Measurements from ENCODE around the gene CARD14.

The CARD14 gene

DNA sequence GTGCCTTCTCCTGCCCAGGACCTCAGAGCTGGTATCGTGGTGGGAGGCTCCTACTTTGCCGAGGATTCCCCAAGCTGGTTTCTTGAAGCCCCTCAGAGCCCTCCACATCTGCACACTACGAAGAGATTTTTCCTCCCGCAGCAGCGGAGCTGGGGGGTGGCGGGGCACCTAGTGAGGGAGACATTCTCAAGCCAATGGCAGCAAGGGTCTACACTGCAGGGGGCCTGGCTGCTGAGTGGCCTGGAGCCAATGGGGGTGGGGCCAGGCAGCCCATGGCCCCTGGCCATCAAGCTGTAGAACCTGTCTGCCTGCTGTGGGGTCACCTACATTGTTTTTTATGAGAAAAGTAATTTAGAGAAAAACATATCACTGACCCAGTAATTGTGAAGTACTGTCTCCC, 55.4 kb downstream of the CARD14 start:
- TF ChIP-seq POLR2A (IDR thresholded peaks at IDR 0.05; ENCODE audit: extremely low read depth, insufficient read length) (no peak), MAX (IDR thresholded peaks at IDR 0.05; ENCODE audit: low read depth, low read length) (no peak), MYC (IDR thresholded peaks at IDR 0.05; ENCODE audit: low read depth, low read length) (no peak), CTCF (IDR thresholded peaks at IDR 0.05; ENCODE audit: low read depth, low read length) (no peak)
- no peak overlapping the region for H3K4me3 ChIP-seq (ENCODE audit: low read depth, low read length)
- no peak for DNase-seq (ENCODE audit: low read depth)

DNA sequence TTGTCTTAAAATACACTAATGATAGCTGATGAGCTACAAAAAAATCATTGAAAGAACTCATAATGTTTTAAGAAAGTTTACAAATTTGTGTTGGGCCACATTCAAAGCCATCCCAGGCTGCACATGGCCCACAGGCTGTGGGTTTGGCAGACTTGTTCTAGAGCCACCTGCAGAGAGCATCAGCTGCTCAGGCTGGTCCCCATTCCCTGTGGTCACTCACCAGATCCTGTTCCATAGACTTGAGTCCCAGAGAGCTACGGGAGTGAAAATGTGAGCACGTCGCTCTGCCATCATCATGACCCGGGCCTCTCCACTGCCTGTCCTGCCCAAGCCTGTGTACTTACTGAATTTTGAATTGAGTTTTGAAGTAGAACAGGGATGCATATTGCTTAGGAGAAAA, 57.3 kb downstream of the CARD14 start:
- DNase-seq (ENCODE audit: low read depth), result no peak
- no peak for TF ChIP-seq MAX (IDR thresholded peaks at IDR 0.05; ENCODE audit: low read depth, low read length)
- no peak for TF ChIP-seq POLR2A (IDR thresholded peaks at IDR 0.05; ENCODE audit: extremely low read depth, insufficient read length)
- no peak for TF ChIP-seq MYC (IDR thresholded peaks at IDR 0.05; ENCODE audit: low read depth, low read length)
- no peak for TF ChIP-seq CTCF (IDR thresholded peaks at IDR 0.05; ENCODE audit: low read depth, low read length)
- H3K4me3 ChIP-seq (ENCODE audit: low read depth, low read length), result no peak overlapping the region

DNA sequence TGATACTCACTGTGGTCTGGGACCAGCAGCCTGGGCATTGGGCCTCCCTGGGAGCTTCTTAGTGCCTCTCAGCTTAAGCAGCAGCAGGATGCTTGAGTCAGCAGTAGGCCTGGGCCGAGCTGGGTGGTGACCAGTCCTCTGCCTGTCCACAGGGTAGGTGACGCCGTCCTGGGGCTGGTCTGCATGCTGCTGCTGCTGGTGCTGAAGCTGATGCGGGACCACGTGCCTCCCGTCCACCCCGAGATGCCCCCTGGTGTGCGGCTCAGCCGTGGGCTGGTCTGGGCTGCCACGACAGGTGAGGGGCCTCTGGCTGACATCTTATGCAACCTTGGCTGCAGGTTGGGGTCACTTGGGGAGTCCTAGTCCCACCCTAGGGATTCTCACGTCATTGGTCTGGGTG, 57.8 kb downstream of the CARD14 start:
- no peak overlapping the region for H3K4me3 ChIP-seq (ENCODE audit: low read depth, low read length)
- no peak for DNase-seq (ENCODE audit: low read depth)
- no peak for TF ChIP-seq POLR2A (IDR thresholded peaks at IDR 0.05; ENCODE audit: extremely low read depth, insufficient read length)
- TF ChIP-seq MAX (IDR thresholded peaks at IDR 0.05; ENCODE audit: low read depth, low read length), result no peak
- TF ChIP-seq MYC (IDR thresholded peaks at IDR 0.05; ENCODE audit: low read depth, low read length), result no peak
- TF ChIP-seq CTCF (IDR thresholded peaks at IDR 0.05; ENCODE audit: low read depth, low read length), result no peak

- TF ChIP-seq MAX (IDR thresholded peaks at IDR 0.05; ENCODE audit: low read depth, low read length) (no peak), MYC (IDR thresholded peaks at IDR 0.05; ENCODE audit: low read depth, low read length) (no peak), CTCF (IDR thresholded peaks at IDR 0.05; ENCODE audit: low read depth, low read length) (no peak), POLR2A (IDR thresholded peaks at IDR 0.05; ENCODE audit: extremely low read depth, insufficient read length) (no peak)
- no peak for DNase-seq (ENCODE audit: low read depth)
- H3K4me3 ChIP-seq (ENCODE audit: low read depth, low read length), result no peak overlapping the region
Observed at GRCh38 chr17:80228477-80228876, 58.6 kb downstream of the CARD14 start.

DNA sequence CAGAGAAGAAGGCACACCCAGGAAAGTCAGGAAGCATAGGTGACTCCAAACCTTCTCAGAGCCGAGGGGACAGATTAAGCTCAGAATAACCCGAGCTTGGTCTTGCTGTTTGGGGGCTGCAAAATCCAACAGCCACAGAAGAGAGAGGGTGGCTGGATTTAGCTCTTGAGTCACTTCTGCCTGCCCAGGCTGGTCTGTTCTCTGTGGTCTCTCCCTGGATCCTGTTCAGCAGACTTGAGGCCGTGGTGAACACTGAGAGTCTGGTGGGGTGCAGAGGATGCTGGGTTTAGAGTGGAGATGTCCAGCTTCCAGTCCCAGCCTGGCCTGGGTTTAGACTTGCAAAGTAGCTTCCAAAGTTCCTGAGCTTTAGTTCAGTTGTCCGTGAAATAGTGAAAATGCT, 59.2 kb downstream of the CARD14 start:
- no peak overlapping the region for H3K4me3 ChIP-seq (ENCODE audit: low read depth, low read length)

More for the DNA sequence above, 59.2 kb downstream of the CARD14 start:
- DNase-seq (ENCODE audit: low read depth), result no peak
- TF ChIP-seq MAX (IDR thresholded peaks at IDR 0.05; ENCODE audit: low read depth, low read length), result no peak
- TF ChIP-seq CTCF (IDR thresholded peaks at IDR 0.05; ENCODE audit: low read depth, low read length), result no peak
- no peak for TF ChIP-seq MYC (IDR thresholded peaks at IDR 0.05; ENCODE audit: low read depth, low read length)
- no peak for TF ChIP-seq POLR2A (IDR thresholded peaks at IDR 0.05; ENCODE audit: extremely low read depth, insufficient read length)

Data from NB4 (cell line).